Stimulated activated CD4-positive, alpha-beta T cell treated with anti-CD3 and anti-CD28 coated beads, Interleukin-1b, Interleukin-23, amount 100 ng/mL, for 24 hours (primary cell): Measurements from ENCODE around the gene FPR1.

Experiments used
- DNase-seq, 4 experiments: peaks; one replicate each; pipeline ENCODE4 v3.0.0-alpha.2; 2020; ENCODE audit warnings: low read depth in 4 of 4, low spot score in 1 of 4

Gene FPR1

GRCh38 chr19:51708811-51709210, 42.9 kb downstream of the FPR1 start:
- no peak for DNase-seq

- DNase-seq, result no peak
Observed at GRCh38 chr19:51706885-51707284, 44.8 kb downstream of the FPR1 start.

GRCh38 chr19:51706296-51706695, 45.4 kb downstream of the FPR1 start:
- DNase-seq, result no peak

GRCh38 chr19:51704626-51705025, 47.1 kb downstream of the FPR1 start:
- no peak for DNase-seq

- peak; percentile 93 to 98 (median 96) for DNase-seq
Observed at GRCh38 chr19:51703575-51704515, 47.8 kb downstream of the FPR1 start.

- no peak for DNase-seq
Observed at GRCh38 chr19:51702825-51703574, 48.7 kb downstream of the FPR1 start.

- DNase-seq, result peak in 2 of 4 experiments; percentile 23 to 24
Observed at GRCh38 chr19:51702103-51702824, 49.4 kb downstream of the FPR1 start.

- DNase-seq, result no peak
Observed at GRCh38 chr19:51701468-51702100, 50.1 kb downstream of the FPR1 start.

- no peak for DNase-seq
Observed at GRCh38 chr19:51699170-51699569, 52.5 kb downstream of the FPR1 start.

GRCh38 chr19:51698296-51698695, 53.4 kb downstream of the FPR1 start:
- DNase-seq, result no peak

- no peak for DNase-seq
Observed at GRCh38 chr19:51697169-51697776, 54.4 kb downstream of the FPR1 start.

- DNase-seq, result no peak
Observed at GRCh38 chr19:51696606-51697005, 55.1 kb downstream of the FPR1 start.
